DOHH2 (cell line): ENCODE measurements around the gene ADGRE1.

Experiments used
- H3F3A ChIP-seq: fragments of 200-600 bp; sonication (generic), shearing (Covaris generic); 2 replicates; pipeline ENCODE4 v1.6.0; 2016; ENCODE audit warnings: antibody characterized with exemption, mild to moderate bottlenecking; ENCODE audit not compliant: control insufficient read depth, insufficient read depth
- H3K27ac ChIP-seq: fragments of 200-600 bp; sonication (generic); 2 replicates; pipeline ENCODE4 v1.5.1; 2014; ENCODE audit warnings: low read depth, mild to moderate bottlenecking, low read length, moderate library complexity
- H3K27me3 ChIP-seq: fragments of 200-600 bp; sonication (generic); 2 replicates; pipeline ENCODE4 v1.6.1; 2014; ENCODE audit warnings: mild to moderate bottlenecking, low read length, mixed read lengths; ENCODE audit not compliant: control insufficient read depth
- H3K36me3 ChIP-seq: fragments of 200-600 bp; sonication (generic); 2 replicates; pipeline ENCODE4 v1.6.1; 2014; ENCODE audit warnings: mild to moderate bottlenecking, low read length, moderate library complexity, mixed read lengths; ENCODE audit not compliant: control insufficient read depth
- H3K4me1 ChIP-seq: fragments of 200-600 bp; sonication (generic); 2 replicates; pipeline ENCODE4 v1.6.1; 2014; ENCODE audit warnings: mild to moderate bottlenecking, low read length, mixed read lengths; ENCODE audit not compliant: control insufficient read depth
- H3K4me2 ChIP-seq: fragments of 200-600 bp; sonication (generic); 2 replicates; pipeline ENCODE4 v1.6.0; 2014; ENCODE audit warnings: mild to moderate bottlenecking, low read length, moderate library complexity
- H3K4me3 ChIP-seq: fragments of 200-600 bp; sonication (generic); 2 replicates; pipeline ENCODE4 v1.5.1; 2014; ENCODE audit warnings: mild to moderate bottlenecking, low read length, mixed read lengths
- H3K79me2 ChIP-seq: fragments of 200-600 bp; sonication (generic); 2 replicates; pipeline ENCODE4 v1.6.1; 2014; ENCODE audit warnings: mild to moderate bottlenecking, low read length, mixed read lengths; ENCODE audit not compliant: control insufficient read depth
- H3K9me2 ChIP-seq: fragments of 200-600 bp; sonication (generic); replicated peaks from 2 replicates; pipeline ENCODE4 v1.6.1; 2014; ENCODE audit warnings: mild to moderate bottlenecking, low read length, mixed read lengths; ENCODE audit not compliant: control insufficient read depth
- H3K9me3 ChIP-seq: fragments of 200-600 bp; sonication (generic); 2 replicates; pipeline ENCODE4 v1.6.1; 2014; ENCODE audit warnings: antibody characterized with exemption, low read length, mixed read lengths; ENCODE audit not compliant: control insufficient read depth, insufficient read depth
- H4K20me1 ChIP-seq: fragments of 200-600 bp; sonication (generic); 2 replicates; pipeline ENCODE4 v1.6.0; 2014; ENCODE audit warnings: low read depth, mild to moderate bottlenecking, antibody characterized with exemption, low read length, moderate library complexity; ENCODE audit not compliant: control insufficient read depth, insufficient read depth
- CTCF ChIP-seq: fragments of 200-600 bp; sonication (generic); IDR thresholded peaks from one replicate; pipeline ENCODE4 v1.5.1; 2014; ENCODE audit warnings: antibody characterized with exemption, mild to moderate bottlenecking, low read depth, low read length; ENCODE audit not compliant: poor library complexity, severe bottlenecking
- EZH2phosphoT487 ChIP-seq: fragments of 200-600 bp; sonication (generic); IDR thresholded peaks from 2 replicates; pipeline ENCODE4 v1.6.1; 2017; ENCODE audit warnings: borderline replicate concordance, mild to moderate bottlenecking, antibody characterized with exemption, low read length, moderate library complexity, mixed read lengths

Gene ADGRE1

GRCh38 chr19:6852001-6852400, 35.4 kb upstream of the ADGRE1 start:
- Histone ChIP-seq H3K27me3 (no peaks in the 10 kb centered on the region), H3K4me2 (no peak overlapping the region), H3K27ac (no peak overlapping the region), H3K79me2 (no peaks in the 10 kb centered on the region), H3F3A (no peaks in the 10 kb centered on the region), H4K20me1 (no peaks in the 10 kb centered on the region), H3K4me1 (no peaks in the 10 kb centered on the region), H3K36me3 (peaks cover 28% of the 10 kb centered on the region), H3K9me3 (no peaks in the 10 kb centered on the region), H3K4me3 (no peak overlapping the region), H3K9me2 (no peaks in the 10 kb centered on the region)
- no peak for TF ChIP-seq EZH2phosphoT487
- TF ChIP-seq CTCF: no peak

GRCh38 chr19:6853868-6854267, 33.5 kb upstream of the ADGRE1 start:
- Histone ChIP-seq H3K4me3 (no peak overlapping the region), H3K4me2 (no peak overlapping the region), H3K9me2 (no peaks in the 10 kb centered on the region), H3K36me3 (peaks cover 28% of the 10 kb centered on the region), H4K20me1 (no peaks in the 10 kb centered on the region), H3K9me3 (no peaks in the 10 kb centered on the region), H3K27me3 (no peaks in the 10 kb centered on the region), H3K4me1 (no peaks in the 10 kb centered on the region), H3K79me2 (no peaks in the 10 kb centered on the region), H3F3A (no peaks in the 10 kb centered on the region), H3K27ac (no peak overlapping the region)
- TF ChIP-seq CTCF: no peak
- TF ChIP-seq EZH2phosphoT487: no peak

- H3K27me3 ChIP-seq: no peaks in the 10 kb centered on the region
- TF ChIP-seq EZH2phosphoT487: no peak
- no peak for TF ChIP-seq CTCF
- no peaks in the 10 kb centered on the region for H3F3A ChIP-seq
- H3K4me1 ChIP-seq: no peaks in the 10 kb centered on the region
- H3K9me2 ChIP-seq: no peaks in the 10 kb centered on the region
- H3K79me2 ChIP-seq: no peaks in the 10 kb centered on the region
- H3K9me3 ChIP-seq: no peaks in the 10 kb centered on the region
- H3K4me3 ChIP-seq: no peak overlapping the region
- peaks cover 25% of the 10 kb centered on the region for H3K36me3 ChIP-seq
- no peaks in the 10 kb centered on the region for H4K20me1 ChIP-seq
- H3K27ac ChIP-seq: no peak overlapping the region
- H3K4me2 ChIP-seq: no peak overlapping the region
Measured at GRCh38 chr19:6854758-6855157, 32.6 kb upstream of the ADGRE1 start.
